GM21723 (cell line): Measurements from ENCODE around the gene UBE2B.

Experiments used
- ATAC-seq: cut with Tn5 transposase; IDR thresholded peaks from one replicate; pipeline ENCODE4 v1.9.1; 2021; ENCODE audit warnings: mild to moderate bottlenecking, moderate library complexity; ENCODE audit not compliant: unreplicated experiment

Gene UBE2B

DNA sequence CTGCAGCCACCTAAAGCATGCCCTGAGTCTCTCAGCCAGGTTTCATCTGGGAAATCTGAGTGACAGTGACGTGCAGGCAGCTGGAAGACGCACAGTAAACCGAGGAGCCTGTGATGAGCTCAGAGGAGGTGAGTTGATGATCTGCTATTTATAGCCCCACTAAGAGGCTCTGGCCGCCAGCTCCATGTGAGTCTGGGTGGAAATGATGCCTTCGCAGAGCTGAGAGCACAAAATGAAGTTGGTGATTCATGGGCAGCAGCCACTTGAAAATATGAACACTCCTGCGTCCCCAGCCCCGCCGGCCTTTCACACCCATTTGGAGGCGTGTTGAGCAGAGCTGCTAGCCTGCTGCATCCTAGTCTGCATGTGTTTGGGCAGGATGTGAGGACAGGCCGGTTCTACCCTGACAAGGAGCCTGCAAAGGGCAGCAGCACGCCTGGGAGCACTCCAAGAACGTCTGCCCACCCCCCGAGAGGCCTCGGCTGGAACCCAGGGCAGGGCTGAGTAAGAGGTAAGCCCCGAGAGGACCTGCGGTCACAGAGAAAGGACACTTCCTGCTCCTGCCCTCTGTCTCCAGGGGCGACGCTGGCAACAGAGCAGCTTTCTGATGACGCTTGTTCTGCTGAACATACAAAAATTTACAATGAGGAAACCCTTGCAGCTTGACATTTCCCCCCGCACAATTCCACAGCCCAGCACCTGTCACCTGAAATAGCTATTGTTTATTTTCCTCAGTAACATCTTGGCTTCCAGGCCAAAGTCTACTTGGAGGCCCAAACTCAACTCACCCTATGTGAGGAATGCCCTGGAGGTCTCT lies 65.4 kb downstream of the UBE2B start:
- ATAC-seq = peak; percentile 90

- no peak for ATAC-seq
Observed at GRCh38 chr5:134437340-134437846, 66.0 kb downstream of the UBE2B start.

DNA sequence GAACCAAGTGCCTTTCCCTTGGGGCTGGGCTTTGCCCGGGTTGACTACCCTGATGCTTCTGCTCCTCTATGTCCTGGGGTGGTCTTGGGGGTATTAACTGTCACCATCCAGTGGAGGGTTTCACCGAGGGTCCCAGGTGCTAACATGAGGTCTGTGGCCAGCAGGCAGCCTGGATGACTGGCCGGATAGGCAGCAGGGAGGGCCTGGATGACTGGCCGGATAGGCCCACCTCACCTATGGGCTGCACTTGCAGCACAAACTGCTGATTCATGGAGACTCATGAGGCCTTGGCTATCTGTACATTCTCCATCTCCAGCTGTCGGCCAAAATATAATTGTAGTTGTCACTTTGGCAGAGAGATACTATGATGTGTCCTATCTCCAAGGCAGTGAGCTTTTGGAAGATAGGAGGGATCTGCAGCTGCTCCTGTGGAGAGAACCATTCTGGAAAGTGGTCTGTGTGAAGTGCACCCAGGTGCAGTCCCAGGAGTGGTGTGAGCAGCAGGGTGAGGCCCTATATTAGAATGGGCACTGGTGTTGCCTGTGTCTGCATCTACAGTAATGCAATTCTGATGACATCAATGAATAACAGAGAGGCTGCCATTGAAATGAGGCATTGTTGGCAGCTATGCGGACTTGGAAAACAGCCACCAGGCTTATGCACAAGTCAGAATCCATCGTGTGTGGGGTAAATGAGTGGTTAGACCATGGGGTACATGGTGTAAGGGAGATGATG lies 66.6 kb downstream of the UBE2B start:
- ATAC-seq = no peak

GRCh38 chr5:134438721-134439123 lies 67.4 kb downstream of the UBE2B start:
- no peak for ATAC-seq

GRCh38 chr5:134439210-134439654 lies 67.9 kb downstream of the UBE2B start:
- ATAC-seq = no peak

- ATAC-seq = no peak
Observed at GRCh38 chr5:134440201-134440755, 68.9 kb downstream of the UBE2B start.
